GM23338 (cell line): Measurements from ENCODE around the gene FBLN1. TPM values are rescaled to one million over a fixed set of nuclear protein-coding genes. Genes with fewer than 3 reads are reported as not detected.

Experiments used
- ATAC-seq: fragments of 200-7000 bp; cut with Tn5 transposase; 3 replicates; pipeline ENCODE4 v1.9.1; 2020
- DNase-seq: peaks from one replicate; pipeline ENCODE4 v3.0.0-alpha.2; 2015; ENCODE audit warnings: low spot score
- H2AFZ ChIP-seq: fragments of 200-600 bp; sonication (generic); 2 replicates; pipeline ENCODE4 v1.8.0; 2016; ENCODE audit warnings: antibody characterized with exemption, mild to moderate bottlenecking, moderate library complexity
- H3F3A ChIP-seq: fragments of 200-600 bp; sonication (generic); replicated peaks from 2 replicates; pipeline ENCODE4 v1.8.0; 2017; ENCODE audit warnings: antibody characterized with exemption, mixed run types, low read depth
- H3K27ac ChIP-seq: fragments of 200-600 bp; sonication (generic); 2 replicates; pipeline ENCODE4 v1.6.1; 2016; ENCODE audit warnings: low read depth
- H3K27me3 ChIP-seq: fragments of 200-600 bp; sonication (generic); 2 replicates; pipeline ENCODE4 v1.8.0; 2016; ENCODE audit warnings: mild to moderate bottlenecking, mixed run types, moderate library complexity; ENCODE audit not compliant: insufficient read depth
- H3K36me3 ChIP-seq: fragments of 200-600 bp; sonication (generic); 2 replicates; pipeline ENCODE4 v1.8.0; 2016; ENCODE audit warnings: mild to moderate bottlenecking; ENCODE audit not compliant: insufficient read depth
- H3K4me1 ChIP-seq: fragments of 200-600 bp; sonication (generic); 2 replicates; pipeline ENCODE4 v1.8.0; 2016; ENCODE audit warnings: mild to moderate bottlenecking, moderate library complexity; ENCODE audit not compliant: insufficient read depth
- H3K4me2 ChIP-seq: fragments of 200-600 bp; sonication (generic); 2 replicates; pipeline ENCODE4 v1.7.1; 2017; ENCODE audit warnings: mixed run types
- H3K4me3 ChIP-seq: fragments of 200-600 bp; sonication (generic); 2 replicates; pipeline ENCODE4 v1.6.1; 2016; ENCODE audit warnings: mixed run types
- H3K79me2 ChIP-seq: fragments of 200-600 bp; sonication (generic); replicated peaks from 2 replicates; pipeline ENCODE4 v1.8.0; 2017; ENCODE audit warnings: mild to moderate bottlenecking; ENCODE audit not compliant: insufficient read depth
- H3K9me2 ChIP-seq: fragments of 200-600 bp; sonication (generic); 2 replicates; pipeline ENCODE4 v1.8.0; 2017; ENCODE audit not compliant: insufficient read depth
- H4K20me1 ChIP-seq: fragments of 200-600 bp; sonication (generic); replicated peaks from 2 replicates; pipeline ENCODE4 v1.8.0; 2017; ENCODE audit warnings: mild to moderate bottlenecking; ENCODE audit not compliant: insufficient read depth
- H3K27ac Mint-ChIP-seq: 2 replicates; pipeline ENCODE4 v1.8.0; 2020; ENCODE audit warnings: inconsistent platforms, mild to moderate bottlenecking, moderate library complexity, mixed read lengths
- H3K27me3 Mint-ChIP-seq: 3 replicates; pipeline ENCODE4 v1.8.0; 2022; ENCODE audit warnings: low read depth, mild to moderate bottlenecking, moderate library complexity, mixed read lengths, inconsistent platforms; ENCODE audit not compliant: insufficient read depth, poor library complexity
- H3K36me3 Mint-ChIP-seq: 3 replicates; pipeline ENCODE4 v1.8.0; 2021; ENCODE audit warnings: low read depth, mild to moderate bottlenecking, inconsistent platforms, moderate library complexity, mixed read lengths
- H3K4me1 Mint-ChIP-seq: 3 replicates; pipeline ENCODE4 v1.8.0; 2020; ENCODE audit warnings: mild to moderate bottlenecking, inconsistent platforms, mixed read lengths
- H3K4me3 Mint-ChIP-seq: 3 replicates; pipeline ENCODE4 v1.8.0; 2021; ENCODE audit warnings: moderate library complexity, mild to moderate bottlenecking, inconsistent platforms, mixed read lengths
- H3K9me3 Mint-ChIP-seq: 3 replicates; pipeline ENCODE4 v1.8.0; 2020; ENCODE audit warnings: moderate library complexity, mild to moderate bottlenecking, inconsistent platforms, mixed read lengths
- POLR2AphosphoS5 ChIP-seq: IDR thresholded peaks from 2 replicates; pipeline ENCODE4 v1.6.1; 2016; ENCODE audit warnings: antibody characterized with exemption, low read depth
- ZNF114 ChIP-seq: fragments of 250-450 bp; sonication (Bioruptor Pico); IDR thresholded peaks from 2 replicates; pipeline ENCODE4 v1.5.0; 2020; ENCODE audit warnings: mild to moderate bottlenecking, moderate library complexity
- ZNF331 ChIP-seq: fragments of 250-450 bp; sonication (Bioruptor Pico); IDR thresholded peaks from 2 replicates; pipeline ENCODE4 v1.5.0; 2020; ENCODE audit warnings: low read depth, mild to moderate bottlenecking, moderate library complexity
- ZNF462 ChIP-seq: fragments of 250-450 bp; sonication (Bioruptor Pico); IDR thresholded peaks from 2 replicates; pipeline ENCODE4 v1.5.0; 2020; ENCODE audit warnings: mild to moderate bottlenecking, moderate library complexity
- polyA plus RNA-seq: library from polyadenylated mRNA; unstranded; fragments of >200 nt; fragmentation: Nextera tagmentation; extraction: Ambion mirVana; gene quantifications from 2 replicates; pipeline ENCODE4 v1.2.1, GENCODE V29; 2016
- total RNA-seq: library from RNA; depleted of rRNA; stranded (reverse); fragments of >200 nt; shearing (Covaris generic); gene quantifications from 2 replicates; pipeline ENCODE4 v1.2.3, GENCODE V29; 2014

FBLN1 gene
- total and polyA plus RNA-seq, 2 experiments from 2014 or later: 90.1 to 137 TPM

DNA sequence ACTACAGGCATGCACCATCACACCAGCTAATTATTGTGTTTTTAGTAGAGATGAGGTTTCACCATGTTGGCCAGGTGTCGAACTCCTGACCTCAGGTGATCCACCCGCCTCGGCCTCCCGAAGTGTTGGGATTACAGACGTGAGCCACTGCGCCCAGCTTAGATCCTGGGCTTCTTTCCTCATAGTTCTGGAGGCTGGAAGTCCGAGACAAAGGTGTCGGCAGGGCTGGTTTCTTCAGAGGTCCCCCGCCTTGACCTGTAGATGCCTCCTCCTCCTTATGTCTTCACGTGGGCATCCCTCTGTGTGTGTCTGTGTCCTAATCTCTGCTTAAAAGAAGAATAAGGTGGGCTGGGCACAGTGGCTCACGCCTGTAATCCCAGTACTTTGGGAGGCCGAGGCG, 44.2 kb upstream of the FBLN1 start:
- Histone ChIP-seq H4K20me1 (no peaks in the 10 kb centered on the region), H2AFZ (no peak overlapping the region), H3K36me3 (no peaks in the 10 kb centered on the region), H3K4me1 (0 out of 2 replicates have a peak, but pooled peaks cover 3% of the 10 kb centered on the region), H3K79me2 (no peaks in the 10 kb centered on the region), H3F3A (no peaks in the 10 kb centered on the region), H3K4me2 (no peak overlapping the region), H3K27me3 (no peaks in the 10 kb centered on the region), H3K9me2 (no peaks in the 10 kb centered on the region), H3K4me3 (no peak overlapping the region), H3K27ac (no peak overlapping the region)
- no peak for DNase-seq
- Mint-ChIP-seq H3K27ac (no peak overlapping the region), H3K27me3 (peaks cover 5% of the 10 kb centered on the region), H3K4me3 (no peak overlapping the region), H3K9me3 (peaks cover 5% of the 10 kb centered on the region; the same call in 2 of the 3 replicates), H3K4me1 (no peaks in the 10 kb centered on the region), H3K36me3 (peaks cover 3% of the 10 kb centered on the region; the same call in 2 of the 3 replicates)
- ATAC-seq: no peak
- no peak for TF ChIP-seq ZNF331

DNA sequence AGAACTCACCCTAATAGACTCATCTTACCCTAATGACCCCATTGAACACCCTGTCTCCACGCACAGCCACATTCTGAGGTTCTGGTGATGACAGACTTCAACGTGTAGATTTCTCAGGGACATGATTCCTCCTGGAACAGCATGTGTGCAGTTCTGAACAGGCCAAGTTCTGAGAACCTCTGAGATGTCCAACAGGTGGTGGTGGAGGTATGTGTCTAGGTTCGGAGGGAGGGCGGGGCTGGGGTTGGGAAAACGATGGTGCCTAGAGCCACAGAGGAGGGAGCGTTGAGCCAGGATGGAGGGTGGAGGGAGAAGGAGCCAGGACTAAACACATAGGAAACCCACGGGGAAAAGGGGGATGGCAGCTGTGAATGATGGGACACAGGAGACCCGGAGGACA, 43.4 kb upstream of the FBLN1 start:
- H3K79me2 ChIP-seq: no peaks in the 10 kb centered on the region
- DNase-seq (no peak), ATAC-seq (no peak)
- Mint-ChIP-seq H3K9me3 (peaks cover 10% of the 10 kb centered on the region), H3K4me3 (no peak overlapping the region), H3K27ac (no peak overlapping the region), H3K27me3 (peaks cover 5% of the 10 kb centered on the region), H3K4me1 (no peaks in the 10 kb centered on the region), H3K36me3 (peaks cover 8% of the 10 kb centered on the region)
- TF ChIP-seq ZNF114 (no peak), ZNF462 (CRISPR knock-in tag) (no peak), POLR2AphosphoS5 (no peak)
- 0 out of 2 replicates have a peak, but pooled peaks cover 3% of the 10 kb centered on the region for H3K4me1 ChIP-seq
- no peaks in the 10 kb centered on the region for H3K36me3 ChIP-seq
- no peak overlapping the region for H3K27ac ChIP-seq
- no peak overlapping the region for H3K4me3 ChIP-seq
- H3F3A ChIP-seq: no peaks in the 10 kb centered on the region
- H4K20me1 ChIP-seq: no peaks in the 10 kb centered on the region
- H2AFZ ChIP-seq: no peak overlapping the region
- H3K9me2 ChIP-seq: no peaks in the 10 kb centered on the region
- H3K4me2 ChIP-seq: no peak overlapping the region
- H3K27me3 ChIP-seq: no peaks in the 10 kb centered on the region
